Islet of Langerhans (tissue), 1 donor: ENCODE results near the gene POP4.

Experiments
- FAIRE-seq: peaks from one replicate; lab custom pipeline; 2011; peaks lifted over from hg19 to GRCh38; lab: Jason Lieb, UNC

The POP4 gene

GRCh38 chr19:29631450-29631849 is 25.4 kb downstream of the POP4 start:
- no peak for FAIRE-seq

- FAIRE-seq = no peak
These were observed 27.9 kb downstream of the POP4 start for GRCh38 chr19:29634002-29634401.

GRCh38 chr19:29634423-29635130 is 28.5 kb downstream of the POP4 start:
- no peak for FAIRE-seq

GRCh38 chr19:29635963-29636362 is 29.9 kb downstream of the POP4 start:
- no peak for FAIRE-seq

- FAIRE-seq = no peak
These were observed 30.7 kb downstream of the POP4 start for GRCh38 chr19:29636553-29637360.

GRCh38 chr19:29639086-29639485 is 33.0 kb downstream of the POP4 start:
- no peak for FAIRE-seq

GRCh38 chr19:29640231-29640630 is 34.1 kb downstream of the POP4 start:
- FAIRE-seq = no peak

GRCh38 chr19:29641597-29641996 is 35.5 kb downstream of the POP4 start:
- FAIRE-seq = no peak

- no peak for FAIRE-seq
These were observed 37.4 kb downstream of the POP4 start for GRCh38 chr19:29643361-29643935.

- no peak for FAIRE-seq
These were observed 38.1 kb downstream of the POP4 start for GRCh38 chr19:29644210-29644609.

- no peak for FAIRE-seq
These were observed 39.4 kb downstream of the POP4 start for GRCh38 chr19:29645491-29645867.

GRCh38 chr19:29645911-29646310 is 39.8 kb downstream of the POP4 start:
- no peak for FAIRE-seq

- no peak for FAIRE-seq
These were observed 44.8 kb downstream of the POP4 start for GRCh38 chr19:29650772-29651387.

GRCh38 chr19:29651622-29652394 is 45.7 kb downstream of the POP4 start:
- FAIRE-seq = no peak

GRCh38 chr19:29653398-29653797 is 47.3 kb downstream of the POP4 start:
- FAIRE-seq = no peak

- no peak for FAIRE-seq
These were observed 49.7 kb downstream of the POP4 start for GRCh38 chr19:29655648-29656335.

- FAIRE-seq = no peak
These were observed 52.3 kb downstream of the POP4 start for GRCh38 chr19:29658221-29658991.

- no peak for FAIRE-seq
These were observed 54.8 kb downstream of the POP4 start for GRCh38 chr19:29660835-29661234.

GRCh38 chr19:29662278-29662603 is 56.2 kb downstream of the POP4 start:
- FAIRE-seq = no peak

GRCh38 chr19:29662604-29663404 is 56.7 kb downstream of the POP4 start:
- no peak for FAIRE-seq
